Thoracic aorta (tissue), 2 donors: ENCODE data around the gene ARGLU1. TPM values are rescaled to one million over a fixed set of nuclear protein-coding genes. Genes with fewer than 3 reads are reported as not detected.

Source experiments
- ATAC-seq: fragments of 150-250 bp; one replicate; pipeline ENCODE4 v1.8.0; 2017; ENCODE audit warnings: low read depth; ENCODE audit not compliant: insufficient number of reproducible peaks, low FRiP score
- DNase-seq: peaks from one replicate; pipeline ENCODE4 v3.0.0-alpha.2; 2020; ENCODE audit warnings: low spot score
- H3K27ac ChIP-seq, 2 donors: fragments of 200-600 bp; sonication (generic); 1 replicate in 1 of 2; 2 replicates in 1 of 2; pipeline ENCODE4 v1.5.1; 2016; ENCODE audit warnings: mild to moderate bottlenecking in 2 of 2, moderate library complexity in 2 of 2
- H3K27me3 ChIP-seq: fragments of 200-600 bp; sonication (generic); replicated peaks from 2 replicates; pipeline ENCODE4 v1.6.0; 2016; ENCODE audit warnings: mild to moderate bottlenecking; ENCODE audit not compliant: insufficient read depth
- H3K36me3 ChIP-seq: fragments of 200-600 bp; sonication (generic); one replicate; pipeline ENCODE4 v1.5.1; 2016
- H3K4me1 ChIP-seq, 2 donors: fragments of 200-600 bp; sonication (generic); 1 replicate in 1 of 2; 2 replicates in 1 of 2; pipeline versions ENCODE4 v1.5.1 to v1.6.0; 2016; ENCODE audit warnings: low read depth in 2 of 2, mild to moderate bottlenecking in 1 of 2; ENCODE audit not compliant: control insufficient read depth in 1 of 2
- H3K4me3 ChIP-seq: fragments of 200-600 bp; sonication (generic); 2 replicates; pipeline ENCODE4 v1.5.1; 2016; ENCODE audit warnings: mild to moderate bottlenecking
- H3K9me3 ChIP-seq: fragments of 200-600 bp; sonication (generic); 2 replicates; pipeline ENCODE4 v1.5.1; 2016
- CTCF ChIP-seq: fragments of 200-600 bp; sonication (generic); IDR thresholded peaks from one replicate; pipeline ENCODE4 v1.5.1; 2019; ENCODE audit warnings: antibody characterized with exemption
- total RNA-seq, 2 donors: library from RNA; depleted of rRNA; stranded (reverse); fragments of >200 nt; gene quantifications; one replicate each; pipeline versions ENCODE4 v1.1.0 to v1.2.3, GENCODE V29; 2016

The ARGLU1 gene
- total RNA-seq, 2 donors from 2014 or later: 112 to 159 TPM

- no peak for TF ChIP-seq CTCF
- Histone ChIP-seq H3K9me3 (no peaks in the 10 kb centered on the region), H3K27ac (peak overlapping the region; percentile 97 to 98), H3K27me3 (no peaks in the 10 kb centered on the region), H3K36me3 (no peaks in the 10 kb centered on the region), H3K4me3 (peak overlapping the region; percentile 96), H3K4me1 (peaks cover 39 to 55% of the 10 kb centered on the region in 2 donors)
- ATAC-seq: no peak
- no peak for DNase-seq
Measured at GRCh38 chr13:106566641-106567473, 1.1 kb downstream of the ARGLU1 start.

GRCh38 chr13:106565127-106565775 lies 2.7 kb downstream of the ARGLU1 start:
- Histone ChIP-seq H3K4me1 (peaks cover 49 to 70% of the 10 kb centered on the region in 2 donors), H3K27ac (no peak overlapping the region), H3K27me3 (no peaks in the 10 kb centered on the region), H3K36me3 (no peaks in the 10 kb centered on the region), H3K9me3 (no peaks in the 10 kb centered on the region), H3K4me3 (peak overlapping the region; percentile 96)
- ATAC-seq: no peak
- no peak for TF ChIP-seq CTCF
- no peak for DNase-seq

GRCh38 chr13:106562301-106562700 lies 5.6 kb downstream of the ARGLU1 start:
- no peak for TF ChIP-seq CTCF
- no peak overlapping the region for H3K27ac ChIP-seq
- H3K9me3 ChIP-seq: no peaks in the 10 kb centered on the region
- ATAC-seq (no peak), DNase-seq (no peak)
- peaks cover 5% of the 10 kb centered on the region for H3K36me3 ChIP-seq
- no peaks in the 10 kb centered on the region for H3K27me3 ChIP-seq
- peak overlapping the region; percentile 34 for H3K4me3 ChIP-seq
- H3K4me1 ChIP-seq: peaks cover 53 to 73% of the 10 kb centered on the region in 2 donors

- no peak for ATAC-seq
- Histone ChIP-seq H3K4me1 (peaks cover 56 to 75% of the 10 kb centered on the region in 2 donors), H3K27ac (no peak overlapping the region), H3K9me3 (no peaks in the 10 kb centered on the region), H3K4me3 (peak overlapping the region; percentile 34), H3K27me3 (no peaks in the 10 kb centered on the region), H3K36me3 (peaks cover 6% of the 10 kb centered on the region)
- TF ChIP-seq CTCF: no peak
- DNase-seq: no peak
Measured at GRCh38 chr13:106561551-106562170, 6.3 kb downstream of the ARGLU1 start.

GRCh38 chr13:106560821-106561220 lies 7.1 kb downstream of the ARGLU1 start:
- no peak overlapping the region for H3K27ac ChIP-seq
- H3K27me3 ChIP-seq: no peaks in the 10 kb centered on the region
- no peak for TF ChIP-seq CTCF
- H3K9me3 ChIP-seq: no peaks in the 10 kb centered on the region
- H3K4me1 ChIP-seq: peaks cover 49 to 76% of the 10 kb centered on the region in 2 donors
- H3K36me3 ChIP-seq: peaks cover 13% of the 10 kb centered on the region
- H3K4me3 ChIP-seq: no peak overlapping the region
- no peak for ATAC-seq
- DNase-seq: no peak
